HG02970 (cell line): ENCODE data around the gene CNOT9.

Experiments used
- ATAC-seq: cut with Tn5 transposase; IDR thresholded peaks from one replicate; pipeline ENCODE4 v1.9.1; 2021; ENCODE audit warnings: mild to moderate bottlenecking, moderate library complexity, moderate number of reproducible peaks; ENCODE audit not compliant: unreplicated experiment, low FRiP score

Gene CNOT9

GRCh38 chr2:218576854-218577253 is 8.2 kb downstream of the CNOT9 start:
- no peak for ATAC-seq

DNA sequence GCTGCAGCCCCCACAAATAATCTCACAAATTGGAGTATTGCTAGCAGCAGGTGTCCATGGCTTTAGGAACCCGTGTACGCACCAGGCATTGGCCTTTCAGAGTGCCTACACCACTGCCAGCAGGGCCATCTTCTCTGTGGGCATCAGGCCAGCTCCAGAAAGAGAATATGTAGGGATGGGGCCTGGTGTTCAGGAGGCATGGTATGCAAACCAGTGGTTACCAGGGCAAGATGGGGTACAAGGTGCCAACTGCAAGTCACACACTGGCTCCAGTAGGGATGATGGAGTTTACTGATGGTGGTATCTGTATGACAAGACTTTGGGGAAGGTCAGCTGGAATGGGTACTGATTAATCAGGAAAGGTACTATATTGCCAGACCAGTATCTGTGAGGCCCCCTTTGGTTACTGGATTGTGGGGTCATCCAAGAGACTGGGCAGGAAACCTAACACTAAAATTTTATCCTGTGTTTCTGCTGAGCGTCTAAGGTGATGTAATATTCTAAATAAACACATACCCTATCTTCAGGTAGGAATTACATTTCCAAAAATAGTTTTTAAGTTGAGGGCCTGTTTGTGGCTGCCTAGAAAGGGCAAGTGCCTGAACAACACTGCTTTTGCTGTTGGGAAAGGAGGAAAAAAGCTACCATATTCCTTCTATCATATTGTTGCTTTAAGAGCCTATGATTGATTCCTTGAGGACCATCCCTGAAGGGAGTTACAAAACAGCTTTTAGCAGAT is 9.0 kb downstream of the CNOT9 start:
- ATAC-seq, result no peak

- no peak for ATAC-seq
Observed at GRCh38 chr2:218578272-218578877, 9.7 kb downstream of the CNOT9 start.

DNA sequence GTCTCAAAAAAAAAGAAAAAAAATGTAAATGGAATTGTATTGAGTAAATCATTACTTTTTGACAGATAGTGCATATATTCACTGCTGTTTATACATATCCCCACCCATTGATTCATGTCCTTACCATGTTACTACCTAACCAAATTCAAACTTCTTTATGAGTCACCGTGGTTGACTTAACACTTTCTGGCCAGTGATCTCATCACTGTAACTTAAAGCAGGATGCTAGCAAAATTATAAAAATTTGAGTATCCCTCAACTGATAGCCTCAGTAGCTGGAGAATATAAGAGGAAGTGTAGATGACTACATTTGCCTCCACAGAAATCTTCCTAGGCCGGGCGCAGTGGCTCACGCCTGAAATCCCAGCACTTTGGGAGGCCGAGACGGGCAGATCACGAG is 13.4 kb downstream of the CNOT9 start:
- ATAC-seq, result no peak

DNA sequence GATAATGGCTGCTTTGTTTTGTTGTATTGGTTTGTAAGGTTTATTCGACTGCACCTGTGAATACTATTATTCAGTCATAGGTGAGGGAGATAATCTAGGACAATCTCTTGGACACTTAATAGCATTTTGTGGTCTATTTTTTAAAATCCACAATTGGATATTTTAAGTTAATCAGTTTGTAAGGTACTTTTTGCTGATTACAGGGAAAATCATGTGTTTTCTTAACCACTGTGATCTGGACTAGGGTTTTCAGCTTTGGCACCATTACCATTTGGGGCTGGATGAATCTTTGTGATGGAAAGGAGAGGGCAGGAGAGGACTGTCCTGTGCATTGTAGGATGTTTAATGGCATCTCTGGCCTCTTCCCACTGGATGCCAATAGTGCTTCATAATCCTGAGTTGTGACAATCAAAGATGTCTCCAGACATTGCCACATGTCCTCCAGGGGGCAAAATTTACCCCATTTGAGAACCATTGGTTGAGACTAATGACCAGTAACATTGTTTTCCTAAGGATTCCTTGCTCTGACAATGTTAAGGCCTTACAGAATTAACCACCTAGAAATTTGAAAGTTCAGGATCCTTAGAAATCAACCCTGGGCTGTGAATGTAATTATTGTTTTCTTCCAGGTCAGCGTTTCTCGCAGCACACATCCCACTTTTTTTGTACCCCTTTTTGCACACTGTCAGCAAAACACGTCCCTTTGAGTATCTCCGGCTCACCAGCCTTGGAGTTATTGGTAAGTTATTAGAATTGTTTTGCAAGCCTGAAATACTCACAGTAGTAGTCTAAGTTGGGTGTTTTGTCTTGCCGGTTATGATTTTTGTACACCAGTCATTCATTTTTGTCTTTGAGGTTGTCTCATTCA is 15.6 kb downstream of the CNOT9 start:
- ATAC-seq, result no peak

DNA sequence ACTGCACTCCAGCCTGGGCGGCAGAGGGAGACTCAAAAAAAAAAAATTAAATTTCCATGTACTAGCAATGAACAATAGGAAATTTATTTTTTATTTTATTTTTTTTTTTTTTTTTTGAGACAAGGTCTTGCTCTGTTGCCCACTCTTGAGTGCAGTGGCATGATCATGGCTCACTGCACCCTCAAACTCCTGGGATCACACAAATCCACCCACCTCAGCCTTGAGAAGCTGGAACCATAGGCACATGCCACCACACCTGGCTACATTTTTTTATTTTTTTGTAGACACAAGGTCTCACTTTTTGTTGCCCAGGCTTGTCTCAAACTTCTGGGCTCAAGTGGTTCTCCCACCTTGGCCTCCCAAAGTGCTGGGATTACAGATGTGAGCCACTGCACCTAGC is 16.9 kb downstream of the CNOT9 start:
- ATAC-seq, result no peak

- ATAC-seq, result no peak
Observed at GRCh38 chr2:218605432-218605831, 36.8 kb downstream of the CNOT9 start.

DNA sequence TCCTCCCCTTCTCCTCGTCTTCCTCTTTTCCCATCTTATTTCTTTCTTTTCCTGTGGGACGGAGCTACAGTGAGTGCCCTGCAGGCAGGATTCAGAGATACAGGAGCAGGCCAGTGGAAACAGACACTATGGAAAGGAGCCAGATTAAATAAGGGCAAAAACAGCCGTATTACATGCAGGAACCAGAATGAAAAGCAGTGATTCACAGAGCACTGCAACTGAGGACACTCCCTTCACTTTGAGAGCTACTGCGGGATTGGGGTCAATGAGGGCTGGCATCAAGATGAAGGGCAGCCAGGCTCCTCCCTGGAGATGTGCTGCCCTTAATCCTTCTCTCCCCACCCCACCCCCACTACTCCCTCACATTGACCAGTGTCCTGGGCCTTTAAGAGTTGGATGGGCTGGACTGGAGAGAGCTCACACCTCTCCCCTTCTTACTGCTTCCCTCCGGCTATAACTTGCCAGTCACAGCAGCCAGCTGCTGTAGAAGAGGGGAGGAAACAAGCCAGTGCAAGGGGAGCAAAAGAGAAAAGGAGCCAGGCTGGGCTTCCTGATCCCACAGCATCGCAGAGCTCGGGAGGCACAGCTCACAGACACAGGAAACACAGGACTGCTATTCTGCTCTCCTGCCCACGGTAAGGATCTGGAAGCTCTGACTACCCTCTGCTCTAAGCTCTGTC is 38.9 kb downstream of the CNOT9 start, which contains the start of gene PLCD4:
TSS of gene PLCD4 (plus strand) at position 464 of the 680 bp plus-strand sequence. CDS start 7,841 bp downstream, outside the sequence.
- no peak for ATAC-seq

GRCh38 chr2:218615868-218616315 is 47.3 kb downstream of the CNOT9 start:
- no peak for ATAC-seq

GRCh38 chr2:218618102-218618860 is 49.6 kb downstream of the CNOT9 start:
- ATAC-seq, result no peak

- ATAC-seq, result no peak
Observed at GRCh38 chr2:218621007-218621406, 52.4 kb downstream of the CNOT9 start.

DNA sequence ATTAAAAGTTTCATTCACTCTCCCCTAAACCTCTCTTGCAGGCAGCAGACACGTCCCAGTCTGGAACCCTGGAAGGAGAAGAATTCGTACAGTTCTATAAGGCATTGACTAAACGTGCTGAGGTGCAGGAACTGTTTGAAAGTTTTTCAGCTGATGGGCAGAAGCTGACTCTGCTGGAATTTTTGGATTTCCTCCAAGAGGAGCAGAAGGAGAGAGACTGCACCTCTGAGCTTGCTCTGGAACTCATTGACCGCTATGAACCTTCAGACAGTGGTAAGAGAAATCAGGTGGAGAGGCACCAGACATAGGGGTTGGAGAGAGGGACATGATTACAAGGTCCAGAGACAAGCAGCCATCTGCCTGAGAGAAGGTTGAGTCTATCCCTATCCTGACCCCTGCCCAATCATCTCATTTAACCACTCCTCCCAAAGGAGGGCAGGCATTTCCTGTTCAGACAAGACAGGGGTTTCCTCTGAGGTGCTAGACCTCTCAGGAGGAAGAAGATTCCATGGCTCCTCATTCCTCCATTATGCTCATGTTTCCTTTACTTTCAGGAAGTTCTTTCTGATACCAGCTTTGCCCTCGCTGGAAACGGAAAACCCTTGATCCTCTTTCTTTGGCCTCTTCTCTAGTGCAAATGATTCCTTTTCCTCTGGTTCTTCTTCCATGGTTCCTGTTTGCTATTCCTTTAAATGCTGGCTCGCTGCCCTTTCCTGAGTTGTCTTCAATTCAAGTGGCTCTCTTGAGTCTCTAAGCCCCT is 54.1 kb downstream of the CNOT9 start:
- ATAC-seq, result no peak

- ATAC-seq, result no peak
Observed at GRCh38 chr2:218623366-218623705, 54.7 kb downstream of the CNOT9 start.

DNA sequence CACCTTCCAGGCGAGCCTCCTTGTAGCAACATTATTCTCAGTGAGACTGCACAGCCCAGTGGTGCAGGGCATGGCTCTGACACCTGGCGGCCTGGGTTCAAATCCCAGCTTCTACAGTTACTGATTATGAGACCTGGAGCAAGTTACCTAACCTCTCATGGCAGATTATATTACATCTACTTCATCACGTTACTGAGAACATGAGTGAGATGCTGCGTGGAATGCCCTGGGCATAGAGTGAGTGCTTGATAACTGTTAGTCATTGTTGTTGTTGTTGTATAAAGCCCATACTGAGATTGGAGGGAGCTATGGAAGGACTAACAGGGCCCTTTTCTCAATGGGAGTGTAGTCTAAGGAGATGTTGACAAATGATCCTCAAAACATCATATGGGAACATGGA is 57.7 kb downstream of the CNOT9 start:
- ATAC-seq, result no peak

DNA sequence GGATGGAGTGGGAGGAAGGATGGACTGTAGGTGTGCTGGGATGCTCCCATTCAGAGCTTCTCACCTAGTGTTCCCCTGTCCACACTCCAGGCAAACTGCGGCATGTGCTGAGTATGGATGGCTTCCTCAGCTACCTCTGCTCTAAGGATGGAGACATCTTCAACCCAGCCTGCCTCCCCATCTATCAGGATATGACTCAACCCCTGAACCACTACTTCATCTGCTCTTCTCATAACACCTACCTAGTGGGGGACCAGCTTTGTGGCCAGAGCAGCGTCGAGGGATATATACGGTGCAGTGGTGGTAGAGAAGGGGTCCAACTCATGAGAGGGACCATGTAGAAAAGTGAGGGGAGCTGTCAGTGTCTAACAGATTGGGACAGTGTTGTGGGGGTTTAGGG is 59.3 kb downstream of the CNOT9 start:
- ATAC-seq, result no peak

- ATAC-seq, result no peak
Observed at GRCh38 chr2:218631837-218632236, 63.2 kb downstream of the CNOT9 start.

- ATAC-seq, result no peak
Observed at GRCh38 chr2:218635719-218636118, 67.1 kb downstream of the CNOT9 start.

- ATAC-seq, result no peak
Observed at GRCh38 chr2:218638372-218638771, 69.7 kb downstream of the CNOT9 start.

GRCh38 chr2:218642121-218642656 is 73.5 kb downstream of the CNOT9 start:
- no peak for ATAC-seq
